Measurements from ENCODE around the gene ERFL. TPM values are rescaled to one million over a fixed set of nuclear protein-coding genes. Genes with fewer than 3 reads are reported as not detected.
A peak's percentile ranks its signal among the peaks of the same experiment; 100 is the strongest.

Gene ERFL
- total RNA-seq, 4 donors from 2014 or later, result 0.94 to 1.7 (median 1.7) TPM; not detected in 1

- H3K4me3 ChIP-seq, result peak overlapping the region in 2 of 4 donors; percentile 16 to 18
- peaks cover 0 to 81% (median 0%) of the 10 kb centered on the region in 3 donors for H3K36me3 ChIP-seq
- H3K27ac ChIP-seq, result peak overlapping the region in 3 of 4 donors; percentile 59 to 74 (median 69)
Observed at GRCh38 chr19:41904118-41904870, 24.0 kb downstream of the ERFL start.

GRCh38 chr19:41903193-41903953 lies 24.9 kb downstream of the ERFL start:
- Histone ChIP-seq H3K9me3 (no peaks in the 10 kb centered on the region), H3K27ac (peak overlapping the region in 2 of 4 donors; percentile 69 to 74), H3K36me3 (peaks cover 0 to 91% (median 0%) of the 10 kb centered on the region in 3 donors), H3K27me3 (no peaks in the 10 kb centered on the region), H3K4me3 (no peak overlapping the region), H3K4me1 (peaks cover 0 to 10% (median 2%) of the 10 kb centered on the region in 4 donors)
- TF ChIP-seq CTCF (IDR thresholded peaks at IDR 0.05), result no peak
- TF ChIP-seq POLR2A (IDR thresholded peaks at IDR 0.05), result no peak
- DNase-seq, result no peak

More at GRCh38 chr19:41904118-41904870, 24.0 kb downstream of the ERFL start:
- TF ChIP-seq CTCF (IDR thresholded peaks at IDR 0.05) (no peak), POLR2A (IDR thresholded peaks at IDR 0.05) (no peak)
- H3K9me3 ChIP-seq, result no peaks in the 10 kb centered on the region
- peaks cover 0 to 10% (median 2%) of the 10 kb centered on the region in 4 donors for H3K4me1 ChIP-seq
- peak in 2 of 3 donors; percentile 87 to 90 for DNase-seq
- H3K27me3 ChIP-seq, result no peaks in the 10 kb centered on the region

- H3K27ac ChIP-seq, result no peak overlapping the region
- DNase-seq, result no peak
- no peak overlapping the region for H3K4me3 ChIP-seq
- no peak for TF ChIP-seq POLR2A (IDR thresholded peaks at IDR 0.05)
- H3K4me1 ChIP-seq, result peaks cover 0 to 10% (median 2%) of the 10 kb centered on the region in 4 donors
- H3K9me3 ChIP-seq, result no peaks in the 10 kb centered on the region
- H3K36me3 ChIP-seq, result peaks cover 0 to 98% (median 0%) of the 10 kb centered on the region in 3 donors
- H3K27me3 ChIP-seq, result no peaks in the 10 kb centered on the region
Observed at GRCh38 chr19:41902594-41902993, 25.7 kb downstream of the ERFL start.

GRCh38 chr19:41901707-41902360 lies 26.4 kb downstream of the ERFL start:
- no peak for DNase-seq
- Histone ChIP-seq H3K27ac (no peak overlapping the region), H3K36me3 (peaks cover 0 to 98% (median 0%) of the 10 kb centered on the region in 3 donors), H3K27me3 (no peaks in the 10 kb centered on the region), H3K9me3 (no peaks in the 10 kb centered on the region), H3K4me3 (no peak overlapping the region), H3K4me1 (peaks cover 0 to 10% (median 2%) of the 10 kb centered on the region in 4 donors)
- TF ChIP-seq POLR2A (IDR thresholded peaks at IDR 0.05), result no peak
- no peak for TF ChIP-seq CTCF (IDR thresholded peaks at IDR 0.05)

- TF ChIP-seq CTCF (IDR thresholded peaks at IDR 0.05) (no peak), POLR2A (IDR thresholded peaks at IDR 0.05) (no peak)
- no peak for DNase-seq
- H3K4me1 ChIP-seq, result no peaks in the 10 kb centered on the region
- H3K4me3 ChIP-seq, result no peak overlapping the region
- no peaks in the 10 kb centered on the region for H3K9me3 ChIP-seq
- no peak overlapping the region for H3K27ac ChIP-seq
- H3K36me3 ChIP-seq, result peaks cover 0 to 91% (median 0%) of the 10 kb centered on the region in 3 donors
- no peaks in the 10 kb centered on the region for H3K27me3 ChIP-seq
Observed at GRCh38 chr19:41898235-41898634, 30.0 kb downstream of the ERFL start.

Data from Peyer's patch (tissue), 4 donors.